GM21367 (cell line): Measurements from ENCODE around the gene BTBD7.

Source experiments
- ATAC-seq: cut with Tn5 transposase; IDR thresholded peaks from one replicate; pipeline ENCODE4 v1.9.1; 2021; ENCODE audit not compliant: unreplicated experiment

The BTBD7 gene

GRCh38 chr14:93206793-93207467, 125.9 kb downstream of the BTBD7 start, which contains the start of the genes GON7 and UBR7:
TSS of gene GON7 (minus strand) at chr14:93207065. CDS start at chr14:93207037, 28 bp downstream.
TSS of gene UBR7 (plus strand) at chr14:93207256. CDS start at chr14:93207292, 36 bp downstream.
- peak; percentile 79 for ATAC-seq

DNA sequence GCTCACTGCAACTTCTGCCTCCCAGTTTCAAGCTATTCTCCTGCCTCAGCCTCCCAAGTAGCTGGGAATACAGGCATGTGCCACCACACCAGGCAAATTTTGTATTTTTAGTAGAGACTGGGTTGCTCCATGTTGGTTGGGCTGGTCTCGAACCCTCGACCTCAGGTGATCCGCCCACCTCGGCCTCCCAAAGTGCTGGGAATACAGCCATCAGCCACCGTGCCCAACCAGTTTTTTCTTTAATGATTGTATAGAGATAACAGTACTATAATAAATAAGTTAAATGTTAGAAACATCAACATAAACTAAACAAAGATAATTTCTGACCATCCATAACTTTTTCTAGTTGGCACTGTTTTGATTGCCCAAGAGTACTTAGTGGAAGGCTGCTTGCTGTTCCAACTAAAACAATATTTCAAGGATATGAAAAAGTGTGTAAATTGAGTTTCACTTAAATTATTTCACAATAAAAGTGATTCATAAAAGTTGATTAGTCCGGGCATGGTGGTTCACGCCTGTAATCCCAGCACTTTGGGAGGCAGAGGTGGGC, 131.6 kb downstream of the BTBD7 start:
- ATAC-seq, result no peak

DNA sequence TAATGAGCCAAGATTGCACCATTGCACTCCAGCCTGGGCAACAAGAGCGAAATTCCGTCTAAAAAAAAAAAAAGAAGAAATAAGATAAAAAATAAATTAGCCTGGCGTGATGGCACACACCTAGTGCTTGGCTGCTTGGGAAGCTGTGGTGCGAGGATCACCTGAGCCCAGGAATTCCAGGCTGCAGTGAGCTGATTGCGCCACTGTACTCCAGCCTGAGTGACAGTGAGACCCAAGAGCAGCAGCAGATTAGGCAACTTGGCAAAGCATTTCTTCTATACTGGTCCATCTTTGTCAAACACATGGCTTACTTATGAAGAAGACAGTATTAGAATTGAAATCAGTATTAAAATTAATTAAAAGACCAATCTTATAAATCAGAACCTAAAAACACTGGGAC, 132.3 kb downstream of the BTBD7 start:
- no peak for ATAC-seq

- ATAC-seq, result no peak
Measured at GRCh38 chr14:93199031-93199430, 133.8 kb downstream of the BTBD7 start.

DNA sequence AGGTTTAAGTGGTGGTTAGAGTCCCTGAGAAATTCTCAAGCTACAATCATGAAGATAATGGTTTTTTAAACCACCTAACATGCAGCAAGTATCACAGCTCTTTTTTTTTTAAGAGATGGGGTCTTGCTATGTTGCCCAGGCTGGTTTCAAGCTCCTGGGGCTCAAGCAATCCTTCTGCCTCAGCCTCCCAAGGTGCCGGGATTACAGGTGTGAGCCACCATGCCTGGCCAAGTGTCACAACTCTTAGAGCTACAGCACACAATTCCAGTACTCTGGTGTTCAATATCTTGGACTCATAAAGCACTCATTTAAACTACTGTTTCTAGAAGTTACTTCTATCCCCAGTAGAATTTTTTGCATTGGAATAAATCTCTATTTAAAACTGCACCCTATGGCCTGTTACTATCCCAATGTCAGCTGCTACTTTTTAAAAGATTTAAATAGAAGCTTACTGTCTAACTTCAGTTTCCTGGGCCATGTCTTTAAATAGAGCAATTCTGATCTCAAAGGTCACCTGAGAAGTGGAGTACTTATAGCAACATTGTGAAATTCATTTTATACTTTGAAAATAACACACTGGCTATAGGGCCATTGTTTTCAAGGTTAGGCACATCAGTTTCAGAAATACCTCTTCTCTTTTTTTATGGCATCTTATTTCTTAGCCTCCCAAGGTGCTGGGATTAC, 137.4 kb downstream of the BTBD7 start:
- no peak for ATAC-seq
